SK-N-SH (cell line): ENCODE measurements around the gene MNT. TPM values are rescaled to one million over a fixed set of nuclear protein-coding genes. Genes with fewer than 3 reads are reported as not detected.

Experiments
- CTCF ChIA-PET: fragments of 300-600, 350-600 bp; formaldehyde crosslinking; extraction: SDS; loops from one replicate; lab custom pipeline; 2021; lab: Yijun Ruan, JAX
- POLR2A ChIA-PET: fragments of 350-600 bp; sonication (Branson Sonifier 250); formaldehyde crosslinking; extraction: SDS; loops from one replicate; lab custom pipeline; 2020; ENCODE audit warnings: antibody characterized with exemption, inconsistent platforms; lab: Yijun Ruan, JAX
- DNase-seq: peaks from one replicate; pipeline ENCODE4 v3.0.0; 2012
- H2AFZ ChIP-seq: fragments of 200-600 bp; sonication (generic); 2 replicates; pipeline ENCODE4 v1.8.1; 2016; ENCODE audit warnings: antibody characterized with exemption, mild to moderate bottlenecking, low read depth
- H3F3A ChIP-seq: fragments of 200-600 bp; sonication (generic); replicated peaks from 2 replicates; pipeline ENCODE3; 2016; ENCODE audit warnings: antibody characterized with exemption, mild to moderate bottlenecking; ENCODE audit not compliant: insufficient read depth
- H3K27ac ChIP-seq, 2 experiments: fragments of 200-500 bp in 1 of 2; fragments of 200-600 bp in 1 of 2; sonication (Bioruptor generic) in 1 of 2; sonication (generic), shearing (Covaris generic) in 1 of 2; 2 replicates each; pipeline versions ENCODE4 v1.5.1 to v1.6.1; 2014 to 2016; ENCODE audit warnings: low read depth in 2 of 2, inconsistent platforms in 1 of 2, low read length in 1 of 2, mild to moderate bottlenecking in 1 of 2, mixed read lengths in 1 of 2
- H3K27me3 ChIP-seq: fragments of 200-600 bp; sonication (generic), shearing (Covaris generic); 2 replicates; pipeline ENCODE4 v1.6.1; 2016; ENCODE audit warnings: mixed run types; ENCODE audit not compliant: insufficient read depth
- H3K36me3 ChIP-seq, 2 experiments: fragments of 200-500 bp in 1 of 2; fragments of 200-600 bp in 1 of 2; sonication (Bioruptor generic) in 1 of 2; sonication (generic) in 1 of 2; replicated peaks in 1 of 2; 2 replicates each; pipeline versions ENCODE3 to v1.5.1; 2014 to 2016; ENCODE audit warnings: low read length in 1 of 2, mild to moderate bottlenecking in 1 of 2; ENCODE audit not compliant: insufficient read depth in 2 of 2, control insufficient read depth in 1 of 2
- H3K4me1 ChIP-seq, 2 experiments: fragments of 200-500 bp in 1 of 2; fragments of 200-600 bp in 1 of 2; sonication (Bioruptor generic) in 1 of 2; sonication (generic), shearing (Covaris generic) in 1 of 2; 2 replicates each; pipeline versions ENCODE4 v1.5.1 to v1.6.1; 2014 to 2016; ENCODE audit warnings: low read depth in 1 of 2, low read length in 1 of 2, mixed run types in 1 of 2; ENCODE audit not compliant: insufficient read depth in 2 of 2, control insufficient read depth in 1 of 2
- H3K4me2 ChIP-seq: fragments of 200-600 bp; sonication (generic), shearing (Covaris generic); 2 replicates; pipeline ENCODE4 v1.6.1; 2017; ENCODE audit warnings: mixed run types
- H3K4me3 ChIP-seq, 2 experiments: fragments of 200-500 bp in 1 of 2; fragments of 200-600 bp in 1 of 2; sonication (Bioruptor generic) in 1 of 2; sonication (generic), shearing (Covaris generic) in 1 of 2; 2 replicates each; pipeline versions ENCODE4 v1.5.1 to v1.8.1; 2014 to 2016; ENCODE audit warnings: low read depth in 2 of 2, inconsistent platforms in 1 of 2, low read length in 1 of 2, mild to moderate bottlenecking in 1 of 2, mixed read lengths in 1 of 2, moderate library complexity in 1 of 2
- H3K79me2 ChIP-seq: fragments of 200-600 bp; sonication (generic); 2 replicates; pipeline ENCODE4 v1.8.1; 2017; ENCODE audit warnings: mild to moderate bottlenecking; ENCODE audit not compliant: insufficient read depth
- H3K9ac ChIP-seq: fragments of 200-600 bp; sonication (generic); 2 replicates; pipeline ENCODE4 v1.6.1; 2017; ENCODE audit warnings: mixed run types
- H3K9me2 ChIP-seq: fragments of 200-600 bp; sonication (generic); 2 replicates; pipeline ENCODE4 v1.6.1; 2017; ENCODE audit warnings: mixed run types
- H3K9me3 ChIP-seq: fragments of 200-600 bp; sonication (generic); 2 replicates; pipeline ENCODE4 v1.6.1; 2017; ENCODE audit warnings: mixed run types, mild to moderate bottlenecking, moderate library complexity
- H4K20me1 ChIP-seq: fragments of 200-600 bp; sonication (generic); 2 replicates; pipeline ENCODE4 v1.6.1; 2017; ENCODE audit warnings: mild to moderate bottlenecking, mixed run types; ENCODE audit not compliant: insufficient read depth
- CHD2 ChIP-seq: fragments of 150-350 bp; IDR thresholded peaks from 2 replicates; pipeline ENCODE4 v1.6.1; 2018; ENCODE audit warnings: low read length; ENCODE audit not compliant: partially characterized antibody
- EP300 ChIP-seq, 2 experiments: IDR thresholded peaks; 2 replicates each; pipeline versions ENCODE4 v1.4.0 to v1.6.1; 2012; ENCODE audit warnings: borderline replicate concordance in 1 of 2, low read depth in 1 of 2, low read length in 1 of 2
- FOSL2 ChIP-seq: IDR thresholded peaks from 2 replicates; pipeline ENCODE4 v1.4.0; 2012; ENCODE audit warnings: low read depth, mild to moderate bottlenecking, moderate library complexity, borderline replicate concordance
- FOXJ3 ChIP-seq: sonication (generic); formaldehyde crosslinking; IDR thresholded peaks from 2 replicates; pipeline ENCODE4 v1.5.1; 2020; ENCODE audit warnings: mild to moderate bottlenecking, missing genetic modification reagents
- GABPA ChIP-seq: IDR thresholded peaks from 2 replicates; pipeline ENCODE4 v1.4.0; 2012; ENCODE audit warnings: low read depth, mild to moderate bottlenecking
- GATA2 ChIP-seq: sonication (generic); formaldehyde crosslinking; IDR thresholded peaks from 2 replicates; pipeline ENCODE4 v1.5.0; 2020; ENCODE audit warnings: mild to moderate bottlenecking, missing genetic modification reagents
- JUND ChIP-seq: IDR thresholded peaks from 2 replicates; pipeline ENCODE4 v1.4.0; 2012
- MEF2A ChIP-seq: IDR thresholded peaks from 2 replicates; pipeline ENCODE4 v1.4.0; 2012; ENCODE audit warnings: low read depth, borderline replicate concordance
- RFX5 ChIP-seq: IDR thresholded peaks from 2 replicates; pipeline ENCODE4 v1.6.1; 2012; ENCODE audit warnings: mild to moderate bottlenecking, improper control_type of control experiment, low read length
- SMC3 ChIP-seq: IDR thresholded peaks from 2 replicates; pipeline ENCODE4 v1.6.1; 2012; ENCODE audit warnings: low read depth, low read length, improper control_type of control experiment
- TCF12 ChIP-seq: IDR thresholded peaks from 2 replicates; pipeline ENCODE4 v1.4.0; 2012
- USF1 ChIP-seq: IDR thresholded peaks from 2 replicates; pipeline ENCODE4 v1.4.0; 2012; ENCODE audit warnings: low read depth, borderline replicate concordance
- YY1 ChIP-seq: IDR thresholded peaks from 2 replicates; pipeline ENCODE4 v1.4.0; 2012; ENCODE audit warnings: low read depth, mild to moderate bottlenecking
- WGBS: methylation state at CpG from one replicate; pipeline ENCODE4 v1.1.6; 2017; ENCODE audit warnings: low lambda C conversion rate; 5-methylcytosine and 5-hydroxymethylcytosine counted together
- polyA plus RNA-seq, 3 experiments: library from polyadenylated mRNA; depleted of rRNA; stranded (reverse); fragments of >200 nt; gene quantifications; 2 replicates each; pipeline ENCODE4 v1.2.3, GENCODE V29; 2012
- TF ChIP-seq, protein P1 (sequence below): IDR thresholded peaks from 2 replicates; pipeline ENCODE4; 2012

Gene MNT
- polyA plus RNA-seq, 1 of the 3 experiments (the other 2 are of a cell fraction), result 7.1 TPM

DNA sequence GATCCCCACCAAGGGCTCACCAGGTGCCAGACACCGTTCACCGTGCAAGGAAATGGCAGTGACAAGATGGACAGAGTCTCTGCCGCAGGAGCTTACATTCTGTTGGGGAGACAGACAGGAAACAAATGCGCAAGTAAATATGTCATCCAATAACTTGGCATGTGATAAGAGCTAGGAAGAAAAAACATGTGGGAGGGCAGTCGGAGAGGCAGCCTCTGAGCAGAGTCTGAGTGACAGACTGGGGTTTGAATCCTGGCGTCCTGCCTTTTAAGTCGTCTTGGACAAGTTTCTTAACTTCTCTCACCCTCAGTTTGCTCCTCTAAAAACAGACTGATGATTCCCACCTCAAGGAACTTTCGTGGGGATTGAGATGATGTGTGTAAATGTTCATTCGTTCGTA is 56.3 kb downstream of the MNT start:
- Histone ChIP-seq H3K36me3 (peaks cover 9 to 29% of the 10 kb centered on the region in 2 experiments), H3F3A (peaks cover 6% of the 10 kb centered on the region), H3K9me2 (no peaks in the 10 kb centered on the region), H3K4me3 (no peak overlapping the region), H2AFZ (no peak overlapping the region), H3K27ac (no peak overlapping the region), H3K9ac (no peak overlapping the region), H3K9me3 (no peaks in the 10 kb centered on the region), H3K79me2 (peaks cover 35% of the 10 kb centered on the region; the same call in 1 of the 2 replicates), H3K27me3 (no peaks in the 10 kb centered on the region), H3K4me1 (peaks cover 6 to 10% of the 10 kb centered on the region in 2 experiments; a peak in 2 of 4 replicates), H3K4me2 (no peak overlapping the region), H4K20me1 (peaks cover 15% of the 10 kb centered on the region)
- DNase-seq, result no peak
- ChIA-PET POLR2A (interaction anchor here (1.8 kb wide), 1 partner anchor 8 kb away, joined by 7 read pairs; the partner anchor contains the start of gene TSR1), CTCF (interaction anchor here (0.5 kb wide), 1 partner anchor 95 kb away, joined by 3 read pairs; no protein-coding TSS in a partner anchor)
- TF ChIP-seq JUND (no peak), CHD2 (no peak), MEF2A (no peak), FOSL2 (no peak), RFX5 (no peak), TCF12 (no peak), YY1 (no peak), GATA2 (CRISPR knock-in tag) (no peak), USF1 (no peak), FOXJ3 (CRISPR knock-in tag) (no peak)
- TF ChIP-seq, protein P1, sequence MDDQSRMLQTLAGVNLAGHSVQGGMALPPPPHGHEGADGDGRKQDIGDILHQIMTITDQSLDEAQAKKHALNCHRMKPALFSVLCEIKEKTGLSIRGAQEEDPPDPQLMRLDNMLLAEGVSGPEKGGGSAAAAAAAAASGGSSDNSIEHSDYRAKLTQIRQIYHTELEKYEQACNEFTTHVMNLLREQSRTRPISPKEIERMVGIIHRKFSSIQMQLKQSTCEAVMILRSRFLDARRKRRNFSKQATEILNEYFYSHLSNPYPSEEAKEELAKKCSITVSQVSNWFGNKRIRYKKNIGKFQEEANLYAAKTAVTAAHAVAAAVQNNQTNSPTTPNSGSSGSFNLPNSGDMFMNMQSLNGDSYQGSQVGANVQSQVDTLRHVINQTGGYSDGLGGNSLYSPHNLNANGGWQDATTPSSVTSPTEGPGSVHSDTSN, result no peak
- WGBS, result 97% methylated on average over 10 of the region's 10 CpGs

- 61% methylated on average over 4 of the region's 5 CpGs for WGBS
- TF ChIP-seq GABPA (no peak), SMC3 (no peak), EP300 (IDR thresholded peaks at IDR 0.05; ENCODE audit: borderline replicate concordance in 1 of 2, low read depth in 1 of 2, low read length in 1 of 2) (no peak), USF1 (no peak), JUND (no peak)
- TF ChIP-seq, all 33 proteins: peak for 0
- Histone ChIP-seq H2AFZ (no peak overlapping the region), H3K4me2 (no peak overlapping the region), H3K9me3 (no peaks in the 10 kb centered on the region), H3K79me2 (peaks cover 42% of the 10 kb centered on the region; the same call in 1 of the 2 replicates), H3K27ac (no peak overlapping the region), H3K27me3 (no peaks in the 10 kb centered on the region), H3K9ac (no peak overlapping the region), H3K4me3 (no peak overlapping the region), H3K36me3 (peaks cover 9 to 29% of the 10 kb centered on the region in 2 experiments), H4K20me1 (peaks cover 20% of the 10 kb centered on the region), H3K4me1 (peaks cover 5 to 11% of the 10 kb centered on the region in 2 experiments; a peak in 2 of 4 replicates), H3K9me2 (no peaks in the 10 kb centered on the region), H3F3A (peaks cover 10% of the 10 kb centered on the region)
- POLR2A ChIA-PET, result no interaction called here
- CTCF ChIA-PET, result no interaction called here
- no peak for DNase-seq
Observed at GRCh38 chr17:2343421-2343820, 57.4 kb downstream of the MNT start.
